OCI-LY7 (cell line): ENCODE data around the gene LIMK1. TPM values are rescaled to one million over a fixed set of nuclear protein-coding genes. Genes with fewer than 3 reads are reported as not detected.

Experiments
- BruUV-seq: library from RNA; stranded (reverse); fragments of 400-500 nt; replicated peaks from 2 replicates; lab custom pipeline; 2021; lab: Mats Ljungman, UMichigan
- CTCF ChIA-PET: fragments of 300-600 bp; sonication (Branson Sonifier 250); formaldehyde crosslinking; loops from one replicate; lab custom pipeline; 2022; ENCODE audit warnings: antibody characterized with exemption; ENCODE audit not compliant: unreplicated experiment; lab: Charles Lee
- POLR2A ChIA-PET: fragments of 300-600 bp; sonication (Branson Sonifier 250); formaldehyde crosslinking; loops from one replicate; lab custom pipeline; 2022; ENCODE audit warnings: antibody characterized with exemption; lab: Charles Lee
- DNase-seq: peaks from one replicate; pipeline ENCODE4 v3.0.0-alpha.2; 2015; ENCODE audit warnings: low spot score
- H2AFZ ChIP-seq: fragments of 200-600 bp; sonication (generic), shearing (Covaris generic); 2 replicates; pipeline ENCODE4 v1.6.1; 2014; ENCODE audit warnings: mild to moderate bottlenecking, antibody characterized with exemption, low read length, moderate library complexity
- H3K27ac ChIP-seq: fragments of 200-600 bp; sonication (generic); 2 replicates; pipeline ENCODE4 v1.5.1; 2014; ENCODE audit warnings: mixed run types, low read depth, mild to moderate bottlenecking, moderate library complexity, low read length, inconsistent platforms; ENCODE audit not compliant: poor library complexity, severe bottlenecking
- H3K36me3 ChIP-seq: fragments of 200-600 bp; sonication (generic); 2 replicates; pipeline ENCODE4 v1.6.1; 2014; ENCODE audit warnings: mild to moderate bottlenecking, antibody characterized with exemption, low read length, moderate library complexity, mixed read lengths; ENCODE audit not compliant: insufficient read depth
- H3K4me1 ChIP-seq: fragments of 200-600 bp; sonication (generic); 2 replicates; pipeline ENCODE4 v1.5.1; 2014; ENCODE audit warnings: mild to moderate bottlenecking, low read length; ENCODE audit not compliant: insufficient read depth, poor library complexity, severe bottlenecking
- H3K4me2 ChIP-seq: fragments of 200-600 bp; sonication (generic); 2 replicates; pipeline ENCODE4 v1.6.1; 2014; ENCODE audit warnings: mild to moderate bottlenecking, low read length
- H3K4me3 ChIP-seq: fragments of 200-600 bp; sonication (generic); 2 replicates; pipeline ENCODE4 v1.5.1; 2014; ENCODE audit warnings: mild to moderate bottlenecking, low read depth, low read length; ENCODE audit not compliant: poor library complexity, severe bottlenecking
- H3K79me2 ChIP-seq: fragments of 200-600 bp; sonication (generic); 2 replicates; pipeline ENCODE4 v1.6.1; 2016; ENCODE audit warnings: low read depth, mild to moderate bottlenecking, low read length, moderate library complexity, mixed read lengths; ENCODE audit not compliant: insufficient read depth
- H3K9me2 ChIP-seq: fragments of 200-600 bp; sonication (generic); 2 replicates; pipeline ENCODE4 v1.6.1; 2016; ENCODE audit warnings: mild to moderate bottlenecking, low read length, mixed read lengths; ENCODE audit not compliant: insufficient read depth
- H3K9me3 ChIP-seq: fragments of 200-600 bp; sonication (generic); 2 replicates; pipeline ENCODE4 v1.6.1; 2014; ENCODE audit warnings: mild to moderate bottlenecking, mixed run types, low read length, mixed read lengths
- H4K20me1 ChIP-seq: fragments of 200-600 bp; sonication (generic); 2 replicates; pipeline ENCODE4 v1.6.1; 2014; ENCODE audit warnings: mild to moderate bottlenecking, antibody characterized with exemption, low read length, moderate library complexity, mixed read lengths; ENCODE audit not compliant: insufficient read depth
- CTCF ChIP-seq: fragments of 200-600 bp; sonication (generic); conservative IDR thresholded peaks from 2 replicates; pipeline ENCODE4 v1.5.1; 2014; ENCODE audit warnings: mild to moderate bottlenecking, antibody characterized with exemption, low read length, moderate library complexity, mixed read lengths
- EZH2phosphoT487 ChIP-seq: fragments of 200-600 bp; sonication (generic); IDR thresholded peaks from 2 replicates; pipeline ENCODE4 v1.6.1; 2018; ENCODE audit warnings: low read depth, borderline replicate concordance, mild to moderate bottlenecking, mixed run types, antibody characterized with exemption, low read length, moderate library complexity, mixed read lengths
- intact Hi-C: fragments of 100-400 bp; cut with micrococcal nuclease; formaldehyde crosslinking; loops from one replicate; pipeline ENCODE4 v1.10.0; 2022; ENCODE audit not compliant: unreplicated experiment
- total RNA-seq, 2 experiments: library from RNA; depleted of rRNA in 1 of 2; stranded (reverse); fragments of >200 nt in 1 of 2; shearing (Covaris generic) in 1 of 2; gene quantifications; 2 replicates each; pipeline ENCODE4 v1.2.3, GENCODE V29; 2014 to 2022

LIMK1 gene
- total RNA-seq, 2 experiments from 2014 or later = 31.7 to 67.3 TPM

- Histone ChIP-seq H3K4me3 (no peak overlapping the region), H3K9me2 (no peaks in the 10 kb centered on the region), H3K9me3 (no peaks in the 10 kb centered on the region), H3K79me2 (no peaks in the 10 kb centered on the region), H3K36me3 (no peaks in the 10 kb centered on the region), H3K27ac (no peak overlapping the region), H2AFZ (no peak overlapping the region), H3K4me1 (no peaks in the 10 kb centered on the region), H3K4me2 (no peak overlapping the region), H4K20me1 (no peaks in the 10 kb centered on the region)
- CTCF ChIA-PET = no interaction called here
- DNase-seq = no peak
- intact Hi-C loops = loop anchor here (5.0 kb wide), 1 partner anchor 349 kb away; no protein-coding TSS in a partner anchor
- POLR2A ChIA-PET = interaction anchor here (0.7 kb wide), 2 partner anchors 56 to 386 kb away, joined by 3 to 4 read pairs; no protein-coding TSS in a partner anchor
- no TSS peak for BruUV-seq
- TF ChIP-seq CTCF (no peak), EZH2phosphoT487 (no peak)
Measured at GRCh38 chr7:74053589-74054186, 29.9 kb upstream of the LIMK1 start.

- CTCF ChIA-PET = no interaction called here
- TF ChIP-seq EZH2phosphoT487 (no peak), CTCF (no peak)
- no peaks in the 10 kb centered on the region for H4K20me1 ChIP-seq
- H2AFZ ChIP-seq = no peak overlapping the region
- no peak overlapping the region for H3K27ac ChIP-seq
- intact Hi-C loops = no loop called here
- H3K9me3 ChIP-seq = no peaks in the 10 kb centered on the region
- POLR2A ChIA-PET = no interaction called here
- H3K79me2 ChIP-seq = no peaks in the 10 kb centered on the region
- no TSS peak for BruUV-seq
- no peaks in the 10 kb centered on the region for H3K36me3 ChIP-seq
- no peak for DNase-seq
- H3K9me2 ChIP-seq = no peaks in the 10 kb centered on the region
- no peak overlapping the region for H3K4me2 ChIP-seq
- H3K4me3 ChIP-seq = no peak overlapping the region
- H3K4me1 ChIP-seq = no peaks in the 10 kb centered on the region
Measured at GRCh38 chr7:74056096-74056915, 27.3 kb upstream of the LIMK1 start.
